ENCODE data around the gene MGAM2. TPM values are rescaled to one million over a fixed set of nuclear protein-coding genes. Genes with fewer than 3 reads are reported as not detected.

The MGAM2 gene
- total RNA-seq, 4 donors from 2014 or later = 11.6 to 116 (median 90.3) TPM

DNA sequence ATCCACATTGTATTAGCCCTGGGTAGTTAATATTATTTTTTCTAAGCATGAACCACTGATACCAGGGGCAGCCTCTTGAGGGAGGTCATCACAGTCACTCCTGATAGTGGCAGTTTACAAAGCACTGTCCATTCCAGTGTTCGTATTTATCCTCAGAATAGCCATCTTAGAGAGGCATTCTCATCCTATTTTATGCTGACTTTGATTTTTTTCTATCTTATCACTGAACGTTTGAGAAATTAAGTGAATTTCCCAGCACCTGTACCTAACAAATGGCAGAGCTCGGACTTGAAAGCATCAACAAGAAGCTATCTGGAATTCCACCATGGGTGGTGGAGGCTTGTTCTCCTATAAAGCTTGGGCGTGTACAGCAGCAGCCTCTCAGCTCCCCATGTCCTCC lies 26.1 kb upstream of the MGAM2 start:
- H3K4me1 ChIP-seq = no peaks in the 10 kb centered on the region
- no peak for TF ChIP-seq POLR2A (IDR thresholded peaks at IDR 0.05)
- no peaks in the 10 kb centered on the region for H3K27me3 ChIP-seq
- peaks cover 0 to 24% (median 0%) of the 10 kb centered on the region in 3 donors for H3K36me3 ChIP-seq
- no peak for DNase-seq
- no peaks in the 10 kb centered on the region for H3K9me3 ChIP-seq
- no peak overlapping the region for H3K27ac ChIP-seq
- no peak overlapping the region for H3K4me3 ChIP-seq

DNA sequence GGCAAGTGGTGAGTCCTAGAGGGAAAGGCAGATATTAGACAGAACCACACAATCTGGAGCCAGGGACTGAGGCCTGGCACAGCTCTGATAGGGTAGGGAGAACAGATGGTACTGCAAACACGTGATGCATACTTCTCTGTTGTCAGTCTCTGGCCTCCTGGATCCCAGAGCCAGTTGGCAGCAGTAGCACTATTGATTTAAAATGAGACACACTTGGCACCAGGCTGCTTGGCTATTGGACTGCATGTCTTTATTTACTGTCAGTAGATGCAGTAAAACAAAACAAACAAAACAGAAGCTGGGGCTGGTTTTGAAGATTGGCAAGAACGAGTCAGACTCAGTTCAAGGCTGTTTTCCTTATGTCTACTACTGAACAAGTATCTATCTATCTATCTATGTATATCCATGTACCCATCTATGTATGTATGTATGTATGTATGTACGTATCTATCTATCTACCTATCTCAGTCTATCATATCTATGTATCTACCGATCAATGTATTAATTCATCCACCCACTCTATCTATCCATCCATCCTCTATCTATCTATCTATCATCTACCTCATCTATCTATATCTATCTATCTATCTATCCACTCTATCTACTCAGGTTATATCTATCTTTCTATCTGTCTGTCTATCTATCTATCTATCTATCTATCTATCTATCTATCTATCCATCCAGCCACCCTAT lies 23.4 kb upstream of the MGAM2 start:
- no peak for DNase-seq
- no peak overlapping the region for H3K27ac ChIP-seq

DNA sequence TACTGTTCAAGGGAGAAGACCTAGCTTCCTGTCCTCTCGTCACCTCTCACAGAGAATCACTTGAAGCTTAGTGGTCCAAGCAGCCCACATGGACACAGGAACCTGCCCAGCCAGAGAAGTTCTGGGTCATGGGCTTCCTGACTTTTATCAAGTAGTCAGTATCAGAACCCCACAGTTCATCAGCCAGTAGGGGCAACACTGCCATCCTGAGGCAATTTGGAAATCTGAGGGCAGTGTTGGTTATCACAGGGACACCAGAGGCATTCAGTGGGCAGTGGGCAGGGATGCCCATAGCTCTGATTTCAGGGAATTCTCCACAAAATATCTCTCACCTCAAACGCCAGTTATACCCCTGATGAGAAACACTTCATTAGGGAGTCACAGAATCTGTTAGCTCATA lies 22.5 kb upstream of the MGAM2 start:
- no peak overlapping the region for H3K27ac ChIP-seq
- H3K27me3 ChIP-seq = no peaks in the 10 kb centered on the region
- H3K4me1 ChIP-seq = no peaks in the 10 kb centered on the region
- no peaks in the 10 kb centered on the region for H3K9me3 ChIP-seq
- H3K4me3 ChIP-seq = no peak overlapping the region
- no peak for DNase-seq
- peaks cover 0 to 29% (median 0%) of the 10 kb centered on the region in 3 donors for H3K36me3 ChIP-seq
- TF ChIP-seq, protein P1, sequence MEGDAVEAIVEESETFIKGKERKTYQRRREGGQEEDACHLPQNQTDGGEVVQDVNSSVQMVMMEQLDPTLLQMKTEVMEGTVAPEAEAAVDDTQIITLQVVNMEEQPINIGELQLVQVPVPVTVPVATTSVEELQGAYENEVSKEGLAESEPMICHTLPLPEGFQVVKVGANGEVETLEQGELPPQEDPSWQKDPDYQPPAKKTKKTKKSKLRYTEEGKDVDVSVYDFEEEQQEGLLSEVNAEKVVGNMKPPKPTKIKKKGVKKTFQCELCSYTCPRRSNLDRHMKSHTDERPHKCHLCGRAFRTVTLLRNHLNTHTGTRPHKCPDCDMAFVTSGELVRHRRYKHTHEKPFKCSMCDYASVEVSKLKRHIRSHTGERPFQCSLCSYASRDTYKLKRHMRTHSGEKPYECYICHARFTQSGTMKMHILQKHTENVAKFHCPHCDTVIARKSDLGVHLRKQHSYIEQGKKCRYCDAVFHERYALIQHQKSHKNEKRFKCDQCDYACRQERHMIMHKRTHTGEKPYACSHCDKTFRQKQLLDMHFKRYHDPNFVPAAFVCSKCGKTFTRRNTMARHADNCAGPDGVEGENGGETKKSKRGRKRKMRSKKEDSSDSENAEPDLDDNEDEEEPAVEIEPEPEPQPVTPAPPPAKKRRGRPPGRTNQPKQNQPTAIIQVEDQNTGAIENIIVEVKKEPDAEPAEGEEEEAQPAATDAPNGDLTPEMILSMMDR (IDR thresholded peaks at IDR 0.05) = no peak
- no peak for TF ChIP-seq POLR2A (IDR thresholded peaks at IDR 0.05)

More for the DNA sequence above, 23.4 kb upstream of the MGAM2 start:
- Histone ChIP-seq H3K9me3 (no peaks in the 10 kb centered on the region), H3K36me3 (peaks cover 0 to 20% (median 0%) of the 10 kb centered on the region in 3 donors), H3K4me1 (no peaks in the 10 kb centered on the region), H3K4me3 (no peak overlapping the region), H3K27me3 (no peaks in the 10 kb centered on the region)
- TF ChIP-seq, protein P1 (IDR thresholded peaks at IDR 0.05) = no peak
- TF ChIP-seq POLR2A (IDR thresholded peaks at IDR 0.05) = no peak

DNA sequence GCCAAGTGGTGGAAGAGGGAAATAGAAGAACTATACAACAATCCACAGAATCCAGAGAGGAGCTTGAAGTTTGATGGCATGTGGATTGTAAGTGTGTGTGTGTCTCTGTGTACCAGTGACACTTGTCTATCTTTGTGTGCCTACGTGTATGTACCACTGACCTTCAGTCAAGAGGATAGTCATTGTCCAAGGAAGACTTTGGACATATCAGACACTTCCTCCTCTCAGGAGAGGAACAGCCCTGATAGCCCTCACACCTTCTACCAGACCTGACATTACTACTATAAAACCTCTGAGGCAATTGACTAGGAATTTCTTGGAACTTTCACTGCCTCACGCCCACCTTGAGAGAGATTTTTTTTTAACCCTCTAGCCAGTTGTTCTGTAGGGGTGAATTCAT lies 19.6 kb upstream of the MGAM2 start:
- peaks cover 0 to 34% (median 0%) of the 10 kb centered on the region in 3 donors for H3K36me3 ChIP-seq
- peak overlapping the region in 1 of 4 donors; percentile 59 for H3K27ac ChIP-seq
- no peaks in the 10 kb centered on the region for H3K4me1 ChIP-seq
- no peaks in the 10 kb centered on the region for H3K27me3 ChIP-seq
- no peak for DNase-seq
- no peak overlapping the region for H3K4me3 ChIP-seq
- no peaks in the 10 kb centered on the region for H3K9me3 ChIP-seq
- TF ChIP-seq, protein P1 (IDR thresholded peaks at IDR 0.05) = no peak
- TF ChIP-seq POLR2A (IDR thresholded peaks at IDR 0.05) = no peak

DNA sequence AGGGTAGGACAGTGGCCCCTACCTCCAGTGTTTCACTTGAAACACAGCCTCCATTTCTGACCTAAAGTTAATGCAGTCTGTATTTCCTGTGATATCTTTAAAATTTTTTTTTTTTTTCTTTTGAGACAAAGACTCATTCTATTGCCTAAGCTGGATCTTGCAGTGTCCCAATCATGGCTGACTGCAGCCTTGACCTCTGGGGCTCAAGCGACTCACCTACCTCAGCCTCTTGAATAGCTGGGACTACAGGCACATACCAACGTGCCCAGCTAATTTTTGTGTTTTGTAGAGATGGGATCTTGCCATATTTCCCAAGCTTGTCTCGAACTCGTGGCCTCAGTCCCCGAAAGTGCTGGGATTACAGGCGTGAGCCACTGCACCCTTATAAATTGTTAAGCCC lies 16.7 kb upstream of the MGAM2 start:
- H3K4me3 ChIP-seq = no peak overlapping the region
- no peaks in the 10 kb centered on the region for H3K27me3 ChIP-seq
- no peaks in the 10 kb centered on the region for H3K9me3 ChIP-seq

DNA sequence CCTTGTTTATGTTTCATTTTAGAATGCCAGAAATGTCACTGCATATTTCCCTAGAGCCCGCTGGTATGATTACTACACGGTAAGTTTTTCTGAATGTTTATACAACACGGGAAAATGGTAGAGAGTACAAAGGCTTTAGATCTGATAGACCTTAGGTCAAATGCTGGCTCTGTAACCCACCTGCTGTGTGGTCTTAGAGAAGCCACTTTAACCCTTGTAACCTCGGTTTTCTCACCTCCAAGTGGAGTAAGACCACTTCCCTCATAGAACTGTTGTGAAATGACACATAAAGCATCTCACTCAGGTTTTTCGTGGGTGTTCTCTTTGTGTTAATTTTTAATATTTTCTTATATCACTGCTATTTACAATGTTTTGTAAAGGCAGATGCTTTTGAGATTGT lies 13.9 kb upstream of the MGAM2 start:
- H3K9me3 ChIP-seq = no peaks in the 10 kb centered on the region
- no peak for DNase-seq
- no peak for TF ChIP-seq POLR2A (IDR thresholded peaks at IDR 0.05)
- TF ChIP-seq, protein P1 (IDR thresholded peaks at IDR 0.05) = no peak

More for the DNA sequence above, 16.7 kb upstream of the MGAM2 start:
- no peak for DNase-seq
- Histone ChIP-seq H3K36me3 (peaks cover 0 to 26% (median 0%) of the 10 kb centered on the region in 3 donors), H3K4me1 (no peaks in the 10 kb centered on the region), H3K27ac (no peak overlapping the region)
- TF ChIP-seq POLR2A (IDR thresholded peaks at IDR 0.05) = no peak
- TF ChIP-seq, protein P1 (IDR thresholded peaks at IDR 0.05) = no peak

More for the DNA sequence above, 13.9 kb upstream of the MGAM2 start:
- no peak overlapping the region for H3K4me3 ChIP-seq
- H3K36me3 ChIP-seq = peaks cover 0 to 36% (median 0%) of the 10 kb centered on the region in 3 donors
- H3K27me3 ChIP-seq = no peaks in the 10 kb centered on the region
- H3K4me1 ChIP-seq = no peaks in the 10 kb centered on the region
- H3K27ac ChIP-seq = no peak overlapping the region

Data from Peyer's patch (tissue), 4 donors.